GM23338 (cell line): Measurements from ENCODE around the gene EIF3F. TPM values are rescaled to one million over a fixed set of nuclear protein-coding genes. Genes with fewer than 3 reads are reported as not detected.

Experiments
- ATAC-seq: fragments of 200-7000 bp; cut with Tn5 transposase; 3 replicates; pipeline ENCODE4 v1.9.1; 2020
- DNase-seq: peaks from one replicate; pipeline ENCODE4 v3.0.0-alpha.2; 2015; ENCODE audit warnings: low spot score
- H2AFZ ChIP-seq: fragments of 200-600 bp; sonication (generic); 2 replicates; pipeline ENCODE4 v1.8.0; 2016; ENCODE audit warnings: antibody characterized with exemption, mild to moderate bottlenecking, moderate library complexity
- H3F3A ChIP-seq: fragments of 200-600 bp; sonication (generic); replicated peaks from 2 replicates; pipeline ENCODE4 v1.8.0; 2017; ENCODE audit warnings: antibody characterized with exemption, mixed run types, low read depth
- H3K27ac ChIP-seq: fragments of 200-600 bp; sonication (generic); 2 replicates; pipeline ENCODE4 v1.6.1; 2016; ENCODE audit warnings: low read depth
- H3K27me3 ChIP-seq: fragments of 200-600 bp; sonication (generic); 2 replicates; pipeline ENCODE4 v1.8.0; 2016; ENCODE audit warnings: mild to moderate bottlenecking, mixed run types, moderate library complexity; ENCODE audit not compliant: insufficient read depth
- H3K36me3 ChIP-seq: fragments of 200-600 bp; sonication (generic); 2 replicates; pipeline ENCODE4 v1.8.0; 2016; ENCODE audit warnings: mild to moderate bottlenecking; ENCODE audit not compliant: insufficient read depth
- H3K4me1 ChIP-seq: fragments of 200-600 bp; sonication (generic); 2 replicates; pipeline ENCODE4 v1.8.0; 2016; ENCODE audit warnings: mild to moderate bottlenecking, moderate library complexity; ENCODE audit not compliant: insufficient read depth
- H3K4me2 ChIP-seq: fragments of 200-600 bp; sonication (generic); 2 replicates; pipeline ENCODE4 v1.7.1; 2017; ENCODE audit warnings: mixed run types
- H3K4me3 ChIP-seq: fragments of 200-600 bp; sonication (generic); 2 replicates; pipeline ENCODE4 v1.6.1; 2016; ENCODE audit warnings: mixed run types
- H3K79me2 ChIP-seq: fragments of 200-600 bp; sonication (generic); replicated peaks from 2 replicates; pipeline ENCODE4 v1.8.0; 2017; ENCODE audit warnings: mild to moderate bottlenecking; ENCODE audit not compliant: insufficient read depth
- H3K9me2 ChIP-seq: fragments of 200-600 bp; sonication (generic); 2 replicates; pipeline ENCODE4 v1.8.0; 2017; ENCODE audit not compliant: insufficient read depth
- H4K20me1 ChIP-seq: fragments of 200-600 bp; sonication (generic); replicated peaks from 2 replicates; pipeline ENCODE4 v1.8.0; 2017; ENCODE audit warnings: mild to moderate bottlenecking; ENCODE audit not compliant: insufficient read depth
- H3K27ac Mint-ChIP-seq: 2 replicates; pipeline ENCODE4 v1.8.0; 2020; ENCODE audit warnings: inconsistent platforms, mild to moderate bottlenecking, moderate library complexity, mixed read lengths
- H3K27me3 Mint-ChIP-seq: 3 replicates; pipeline ENCODE4 v1.8.0; 2022; ENCODE audit warnings: low read depth, mild to moderate bottlenecking, moderate library complexity, mixed read lengths, inconsistent platforms; ENCODE audit not compliant: insufficient read depth, poor library complexity
- H3K36me3 Mint-ChIP-seq: 3 replicates; pipeline ENCODE4 v1.8.0; 2021; ENCODE audit warnings: low read depth, mild to moderate bottlenecking, inconsistent platforms, moderate library complexity, mixed read lengths
- H3K4me1 Mint-ChIP-seq: 3 replicates; pipeline ENCODE4 v1.8.0; 2020; ENCODE audit warnings: mild to moderate bottlenecking, inconsistent platforms, mixed read lengths
- H3K4me3 Mint-ChIP-seq: 3 replicates; pipeline ENCODE4 v1.8.0; 2021; ENCODE audit warnings: moderate library complexity, mild to moderate bottlenecking, inconsistent platforms, mixed read lengths
- H3K9me3 Mint-ChIP-seq: 3 replicates; pipeline ENCODE4 v1.8.0; 2020; ENCODE audit warnings: moderate library complexity, mild to moderate bottlenecking, inconsistent platforms, mixed read lengths
- CTCF ChIP-seq, 2 experiments: fragments of 200-600 bp in 1 of 2; sonication (generic) in 1 of 2; conservative IDR thresholded peaks; 2 replicates each; pipeline versions ENCODE4 v1.5.1 to v1.6.1; 2016 to 2017; ENCODE audit warnings: antibody characterized with exemption in 2 of 2, low read depth in 2 of 2, mild to moderate bottlenecking in 2 of 2, moderate library complexity in 1 of 2
- ZNF331 ChIP-seq: fragments of 250-450 bp; sonication (Bioruptor Pico); IDR thresholded peaks from 2 replicates; pipeline ENCODE4 v1.5.0; 2020; ENCODE audit warnings: low read depth, mild to moderate bottlenecking, moderate library complexity
- ZNF462 ChIP-seq: fragments of 250-450 bp; sonication (Bioruptor Pico); IDR thresholded peaks from 2 replicates; pipeline ENCODE4 v1.5.0; 2020; ENCODE audit warnings: mild to moderate bottlenecking, moderate library complexity
- polyA plus RNA-seq: library from polyadenylated mRNA; unstranded; fragments of >200 nt; fragmentation: Nextera tagmentation; extraction: Ambion mirVana; gene quantifications from 2 replicates; pipeline ENCODE4 v1.2.1, GENCODE V29; 2016
- total RNA-seq: library from RNA; depleted of rRNA; stranded (reverse); fragments of >200 nt; shearing (Covaris generic); gene quantifications from 2 replicates; pipeline ENCODE4 v1.2.3, GENCODE V29; 2014

EIF3F gene
- total and polyA plus RNA-seq, 2 experiments from 2014 or later, result 237 to 555 TPM

GRCh38 chr11:8006349-8006977, 19.3 kb downstream of the EIF3F start:
- no peak overlapping the region for H3K4me2 ChIP-seq
- no peak overlapping the region for H3K27ac ChIP-seq
- peak; percentile 92 for DNase-seq
- H3K79me2 ChIP-seq, result no peaks in the 10 kb centered on the region
- H3K36me3 Mint-ChIP-seq, result no peaks in the 10 kb centered on the region
- no peaks in the 10 kb centered on the region for H3K4me1 ChIP-seq
- H3K27me3 ChIP-seq, result 0 out of 2 replicates have a peak, but pooled peaks cover 2% of the 10 kb centered on the region
- no peaks in the 10 kb centered on the region; the same call in 1 of the 2 replicates for H4K20me1 ChIP-seq
- no peaks in the 10 kb centered on the region for H3F3A ChIP-seq
- H3K27ac Mint-ChIP-seq, result no peak overlapping the region
- no peaks in the 10 kb centered on the region for H3K9me3 Mint-ChIP-seq
- no peak overlapping the region for H3K4me3 Mint-ChIP-seq
- no peak overlapping the region for H2AFZ ChIP-seq
- no peak overlapping the region for H3K4me3 ChIP-seq
- peaks cover 5% of the 10 kb centered on the region for H3K27me3 Mint-ChIP-seq
- H3K9me2 ChIP-seq, result no peaks in the 10 kb centered on the region
- H3K36me3 ChIP-seq, result no peaks in the 10 kb centered on the region
- TF ChIP-seq ZNF462 (CRISPR knock-in tag) (no peak), ZNF331 (CRISPR knock-in tag) (no peak), CTCF (conservative IDR thresholded peaks at IDR 0.05; ENCODE audit: low read depth in 2 of 2) (peak; percentile 97 to 100)
- no peaks in the 10 kb centered on the region for H3K4me1 Mint-ChIP-seq
- ATAC-seq, result peak; percentile 96
